ENCODE measurements around the gene BEX3.

DNA sequence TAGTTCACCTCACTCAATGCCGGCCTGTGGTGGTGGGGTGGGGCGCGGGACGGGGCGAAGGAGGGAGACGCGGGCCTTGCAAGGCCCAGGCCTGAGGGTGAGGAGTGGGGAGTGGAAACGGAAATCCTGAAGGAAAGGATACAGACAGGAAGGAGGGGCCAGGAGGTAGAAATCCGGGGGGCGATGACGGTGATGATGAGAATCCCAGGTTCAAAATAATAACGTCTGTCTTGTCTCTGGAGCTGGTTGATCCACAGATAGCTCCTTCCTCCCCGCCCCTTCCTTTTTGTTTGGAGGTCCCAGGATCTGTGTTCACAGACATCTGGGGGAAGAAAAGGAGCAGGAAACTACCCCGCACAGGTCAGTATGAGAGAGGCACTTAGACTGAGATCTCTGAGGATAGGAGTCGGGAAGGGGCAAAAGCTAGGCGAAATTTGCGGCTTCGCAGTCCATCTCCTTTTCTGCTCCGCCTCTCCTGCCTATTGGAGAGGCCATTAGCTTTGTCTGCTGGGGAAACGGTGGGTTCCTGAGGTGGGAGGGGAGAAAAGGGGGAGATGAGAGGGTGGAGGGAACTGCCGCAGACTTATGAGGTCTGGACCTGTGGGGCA lies 45.6 kb upstream of the BEX3 start:
- TF ChIP-seq SPI1 (IDR thresholded peaks at IDR 0.05; ENCODE audit: low read depth, low read length) = no peak
- TF ChIP-seq POLR2AphosphoS5 (IDR thresholded peaks at IDR 0.05; ENCODE audit: low read depth, low read length) = no peak
- TF ChIP-seq POLR2A (IDR thresholded peaks at IDR 0.05; ENCODE audit: low read depth, low read length) = no peak
